GM23338 (cell line): Measurements from ENCODE around the gene KLHL41. TPM values are rescaled to one million over a fixed set of nuclear protein-coding genes. Genes with fewer than 3 reads are reported as not detected.

Experiments used
- ATAC-seq: fragments of 200-7000 bp; cut with Tn5 transposase; 3 replicates; pipeline ENCODE4 v1.9.1; 2020
- DNase-seq: peaks from one replicate; pipeline ENCODE4 v3.0.0-alpha.2; 2015; ENCODE audit warnings: low spot score
- H2AFZ ChIP-seq: fragments of 200-600 bp; sonication (generic); 2 replicates; pipeline ENCODE4 v1.8.0; 2016; ENCODE audit warnings: antibody characterized with exemption, mild to moderate bottlenecking, moderate library complexity
- H3F3A ChIP-seq: fragments of 200-600 bp; sonication (generic); replicated peaks from 2 replicates; pipeline ENCODE4 v1.8.0; 2017; ENCODE audit warnings: antibody characterized with exemption, mixed run types, low read depth
- H3K27ac ChIP-seq: fragments of 200-600 bp; sonication (generic); 2 replicates; pipeline ENCODE4 v1.6.1; 2016; ENCODE audit warnings: low read depth
- H3K27me3 ChIP-seq: fragments of 200-600 bp; sonication (generic); 2 replicates; pipeline ENCODE4 v1.8.0; 2016; ENCODE audit warnings: mild to moderate bottlenecking, mixed run types, moderate library complexity; ENCODE audit not compliant: insufficient read depth
- H3K36me3 ChIP-seq: fragments of 200-600 bp; sonication (generic); 2 replicates; pipeline ENCODE4 v1.8.0; 2016; ENCODE audit warnings: mild to moderate bottlenecking; ENCODE audit not compliant: insufficient read depth
- H3K4me1 ChIP-seq: fragments of 200-600 bp; sonication (generic); 2 replicates; pipeline ENCODE4 v1.8.0; 2016; ENCODE audit warnings: mild to moderate bottlenecking, moderate library complexity; ENCODE audit not compliant: insufficient read depth
- H3K4me2 ChIP-seq: fragments of 200-600 bp; sonication (generic); 2 replicates; pipeline ENCODE4 v1.7.1; 2017; ENCODE audit warnings: mixed run types
- H3K4me3 ChIP-seq: fragments of 200-600 bp; sonication (generic); 2 replicates; pipeline ENCODE4 v1.6.1; 2016; ENCODE audit warnings: mixed run types
- H3K79me2 ChIP-seq: fragments of 200-600 bp; sonication (generic); replicated peaks from 2 replicates; pipeline ENCODE4 v1.8.0; 2017; ENCODE audit warnings: mild to moderate bottlenecking; ENCODE audit not compliant: insufficient read depth
- H3K9me2 ChIP-seq: fragments of 200-600 bp; sonication (generic); 2 replicates; pipeline ENCODE4 v1.8.0; 2017; ENCODE audit not compliant: insufficient read depth
- H4K20me1 ChIP-seq: fragments of 200-600 bp; sonication (generic); replicated peaks from 2 replicates; pipeline ENCODE4 v1.8.0; 2017; ENCODE audit warnings: mild to moderate bottlenecking; ENCODE audit not compliant: insufficient read depth
- H3K27ac Mint-ChIP-seq: 2 replicates; pipeline ENCODE4 v1.8.0; 2020; ENCODE audit warnings: inconsistent platforms, mild to moderate bottlenecking, moderate library complexity, mixed read lengths
- H3K27me3 Mint-ChIP-seq: 3 replicates; pipeline ENCODE4 v1.8.0; 2022; ENCODE audit warnings: low read depth, mild to moderate bottlenecking, moderate library complexity, mixed read lengths, inconsistent platforms; ENCODE audit not compliant: insufficient read depth, poor library complexity
- H3K36me3 Mint-ChIP-seq: 3 replicates; pipeline ENCODE4 v1.8.0; 2021; ENCODE audit warnings: low read depth, mild to moderate bottlenecking, inconsistent platforms, moderate library complexity, mixed read lengths
- H3K4me1 Mint-ChIP-seq: 3 replicates; pipeline ENCODE4 v1.8.0; 2020; ENCODE audit warnings: mild to moderate bottlenecking, inconsistent platforms, mixed read lengths
- H3K4me3 Mint-ChIP-seq: 3 replicates; pipeline ENCODE4 v1.8.0; 2021; ENCODE audit warnings: moderate library complexity, mild to moderate bottlenecking, inconsistent platforms, mixed read lengths
- H3K9me3 Mint-ChIP-seq: 3 replicates; pipeline ENCODE4 v1.8.0; 2020; ENCODE audit warnings: moderate library complexity, mild to moderate bottlenecking, inconsistent platforms, mixed read lengths
- CREB1 ChIP-seq: fragments of 250-450 bp; sonication (Bioruptor Pico); IDR thresholded peaks from 2 replicates; pipeline ENCODE4 v1.5.0; 2020; ENCODE audit warnings: low read depth, mild to moderate bottlenecking, moderate library complexity
- EZH2 ChIP-seq: fragments of 200-600 bp; sonication (generic); IDR thresholded peaks from one replicate; pipeline ENCODE4 v1.8.0; 2017; ENCODE audit warnings: antibody characterized with exemption, mild to moderate bottlenecking, low read depth; ENCODE audit not compliant: unreplicated experiment
- EZH2phosphoT487 ChIP-seq: fragments of 200-600 bp; sonication (generic); IDR thresholded peaks from one replicate; pipeline ENCODE4 v1.8.1; 2018; ENCODE audit warnings: antibody characterized with exemption; ENCODE audit not compliant: unreplicated experiment
- ZNF114 ChIP-seq: fragments of 250-450 bp; sonication (Bioruptor Pico); IDR thresholded peaks from 2 replicates; pipeline ENCODE4 v1.5.0; 2020; ENCODE audit warnings: mild to moderate bottlenecking, moderate library complexity
- ZNF462 ChIP-seq: fragments of 250-450 bp; sonication (Bioruptor Pico); IDR thresholded peaks from 2 replicates; pipeline ENCODE4 v1.5.0; 2020; ENCODE audit warnings: mild to moderate bottlenecking, moderate library complexity
- polyA plus RNA-seq: library from polyadenylated mRNA; unstranded; fragments of >200 nt; fragmentation: Nextera tagmentation; extraction: Ambion mirVana; gene quantifications from 2 replicates; pipeline ENCODE4 v1.2.1, GENCODE V29; 2016
- total RNA-seq: library from RNA; depleted of rRNA; stranded (reverse); fragments of >200 nt; shearing (Covaris generic); gene quantifications from 2 replicates; pipeline ENCODE4 v1.2.3, GENCODE V29; 2014
- TF ChIP-seq, protein P1 (sequence below), 2 experiments: fragments of 200-600 bp in 1 of 2; sonication (generic) in 1 of 2; conservative IDR thresholded peaks; 2 replicates each; pipeline versions ENCODE4 v1.5.1 to v1.6.1; 2016 to 2017; ENCODE audit warnings: antibody characterized with exemption in 2 of 2, low read depth in 2 of 2, mild to moderate bottlenecking in 2 of 2, moderate library complexity in 1 of 2

Gene KLHL41
- total and polyA plus RNA-seq, 2 experiments from 2014 or later: not detected

DNA sequence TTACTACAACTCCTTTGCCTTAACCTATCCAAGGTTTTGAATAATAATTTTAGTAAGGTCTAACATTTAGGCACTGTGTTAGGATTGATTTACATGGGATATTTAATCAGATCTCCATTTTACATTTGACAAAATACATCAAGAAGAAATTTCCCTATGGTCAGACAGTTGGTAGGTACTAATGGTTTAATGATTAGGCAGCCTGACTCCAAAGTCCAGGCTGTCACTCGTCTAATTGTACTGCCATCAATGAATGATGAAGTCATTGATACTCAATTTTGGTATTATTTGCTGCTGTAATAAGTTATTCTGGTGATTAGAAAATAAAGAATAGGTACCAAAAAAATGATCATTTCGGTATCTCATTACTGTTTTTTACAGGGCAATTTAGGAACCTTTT lies 16.1 kb upstream of the KLHL41 start:
- Histone ChIP-seq H3K27ac (no peak overlapping the region), H2AFZ (no peak overlapping the region), H4K20me1 (no peaks in the 10 kb centered on the region), H3K4me2 (no peak overlapping the region), H3K4me3 (no peak overlapping the region), H3K79me2 (no peaks in the 10 kb centered on the region), H3F3A (no peaks in the 10 kb centered on the region), H3K9me2 (no peaks in the 10 kb centered on the region), H3K27me3 (no peaks in the 10 kb centered on the region), H3K36me3 (no peaks in the 10 kb centered on the region), H3K4me1 (no peaks in the 10 kb centered on the region)
- DNase-seq: no peak
- Mint-ChIP-seq H3K4me3 (no peak overlapping the region), H3K9me3 (peaks cover 4% of the 10 kb centered on the region; the same call in 1 of the 3 replicates), H3K27ac (no peak overlapping the region), H3K27me3 (peaks cover 2% of the 10 kb centered on the region), H3K36me3 (peaks cover 3% of the 10 kb centered on the region; the same call in 2 of the 3 replicates), H3K4me1 (no peaks in the 10 kb centered on the region)
- TF ChIP-seq ZNF114 (CRISPR knock-in tag) (no peak), CREB1 (CRISPR knock-in tag) (no peak), ZNF462 (no peak), EZH2 (no peak), EZH2phosphoT487 (no peak)
- TF ChIP-seq, protein P1, sequence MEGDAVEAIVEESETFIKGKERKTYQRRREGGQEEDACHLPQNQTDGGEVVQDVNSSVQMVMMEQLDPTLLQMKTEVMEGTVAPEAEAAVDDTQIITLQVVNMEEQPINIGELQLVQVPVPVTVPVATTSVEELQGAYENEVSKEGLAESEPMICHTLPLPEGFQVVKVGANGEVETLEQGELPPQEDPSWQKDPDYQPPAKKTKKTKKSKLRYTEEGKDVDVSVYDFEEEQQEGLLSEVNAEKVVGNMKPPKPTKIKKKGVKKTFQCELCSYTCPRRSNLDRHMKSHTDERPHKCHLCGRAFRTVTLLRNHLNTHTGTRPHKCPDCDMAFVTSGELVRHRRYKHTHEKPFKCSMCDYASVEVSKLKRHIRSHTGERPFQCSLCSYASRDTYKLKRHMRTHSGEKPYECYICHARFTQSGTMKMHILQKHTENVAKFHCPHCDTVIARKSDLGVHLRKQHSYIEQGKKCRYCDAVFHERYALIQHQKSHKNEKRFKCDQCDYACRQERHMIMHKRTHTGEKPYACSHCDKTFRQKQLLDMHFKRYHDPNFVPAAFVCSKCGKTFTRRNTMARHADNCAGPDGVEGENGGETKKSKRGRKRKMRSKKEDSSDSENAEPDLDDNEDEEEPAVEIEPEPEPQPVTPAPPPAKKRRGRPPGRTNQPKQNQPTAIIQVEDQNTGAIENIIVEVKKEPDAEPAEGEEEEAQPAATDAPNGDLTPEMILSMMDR (conservative IDR thresholded peaks at IDR 0.05; ENCODE audit: low read depth in 2 of 2): no peak
- no peak for ATAC-seq
